Left lung (tissue), 10 donors: ENCODE data around the gene ZDHHC8. TPM values are rescaled to one million over a fixed set of nuclear protein-coding genes. Genes with fewer than 3 reads are reported as not detected.
"Not testable (repeated sequence)": the region's sequence is repeated elsewhere in the genome, so short reads cannot be mapped to it uniquely, and the experiment has no call there.

Experiments
- ATAC-seq: fragments of 200-7000 bp; cut with Tn5 transposase; one replicate; pipeline ENCODE4 v1.9.1; 2020; ENCODE audit warnings: moderate library complexity
- DNase-seq, 4 donors: peaks; one replicate each; pipeline ENCODE4 v3.0.0-alpha.2; 2013 to 2020
- H3K27ac ChIP-seq, 2 donors: fragments of 200-600 bp; sonication (generic) in 1 of 2; one replicate each; pipeline versions ENCODE4 v1.5.0 to v1.8.0; 2020 to 2021
- H3K27me3 ChIP-seq, 2 donors: fragments of 200-600 bp; sonication (generic) in 1 of 2; one replicate each; pipeline versions ENCODE4 v1.5.0 to v1.8.0; 2020 to 2021
- H3K36me3 ChIP-seq, 2 donors: fragments of 200-600 bp; sonication (generic) in 1 of 2; one replicate each; pipeline versions ENCODE4 v1.5.0 to v1.8.0; 2020 to 2021
- H3K4me1 ChIP-seq, 2 donors: fragments of 200-600 bp; one replicate each; pipeline ENCODE4 v1.8.0; 2021
- H3K4me3 ChIP-seq, 2 donors: fragments of 200-600 bp; sonication (generic) in 1 of 2; one replicate each; pipeline versions ENCODE4 v1.5.0 to v1.8.0; 2020 to 2021; ENCODE audit warnings: mild to moderate bottlenecking in 1 of 2
- H3K9me3 ChIP-seq, 2 donors: fragments of 200-600 bp; sonication (generic) in 1 of 2; one replicate each; pipeline versions ENCODE4 v1.5.0 to v1.8.0; 2020 to 2021
- CTCF ChIP-seq, 2 donors: fragments of 200-600 bp; sonication (generic) in 1 of 2; IDR thresholded peaks; one replicate each; pipeline versions ENCODE4 v1.5.0 to v1.8.0; 2021; ENCODE audit warnings: antibody characterized with exemption in 2 of 2
- intact Hi-C, 2 donors: fragments of 100-400 bp; cut with DNase I; formaldehyde crosslinking; loops; one replicate each; pipeline versions ENCODE4 v1.11.2 to v1.14.2; 2022
- polyA plus RNA-seq, 6 donors: library from polyadenylated mRNA; unstranded; fragments of 120-200 nt; gene quantifications; one replicate each; pipeline ENCODE4 v1.2.1, GENCODE V29; 2013; ENCODE audit not compliant: insufficient read length in 6 of 6
- total RNA-seq, 2 donors: library from RNA; stranded (reverse); fragmentation: NEBNext Ultra II Directional; extraction: Animal tissue kit (Norgen Biotek cat#: 25700); gene quantifications; one replicate each; pipeline ENCODE4 v1.2.1, GENCODE V29; 2021
- donor health status: DM: no; HTN: yes; CAD: no.
- donor health status: DM: no; HTN: no; CAD: no.

ZDHHC8 gene
- total and polyA plus RNA-seq, 8 donors: 34.4 to 81.8 (median 46.1) TPM

- H3K9me3 ChIP-seq: no peaks in the 10 kb centered on the region
- no peak overlapping the region for H3K27ac ChIP-seq
- TF ChIP-seq CTCF (IDR thresholded peaks at IDR 0.05): no peak
- intact Hi-C loops: loop anchor here (2.0 to 10.0 kb wide), 3 partner anchors 110 to 127 kb away; partner anchors contain the start of gene RTN4R (in 1 of the 2)
- no peak for DNase-seq
- ATAC-seq: no peak
- H3K36me3 ChIP-seq: no peaks in the 10 kb centered on the region
- peaks cover 0 to 7% of the 10 kb centered on the region in 2 donors for H3K4me1 ChIP-seq
- H3K4me3 ChIP-seq: no peak overlapping the region
- H3K27me3 ChIP-seq: peaks cover 0 to 31% of the 10 kb centered on the region in 2 donors
Observed at GRCh38 chr22:20157430-20158183, 26.0 kb downstream of the ZDHHC8 start.

GRCh38 chr22:20158391-20159036 is 26.9 kb downstream of the ZDHHC8 start:
- TF ChIP-seq CTCF (IDR thresholded peaks at IDR 0.05): no peak
- ATAC-seq: no peak

GRCh38 chr22:20159076-20159475 is 27.5 kb downstream of the ZDHHC8 start:
- intact Hi-C loops: loop anchor here (5.0 to 10.0 kb wide), 2 partner anchors 108 to 126 kb away; partner anchors contain the start of gene RTN4R (in 1 of the 2)
- Histone ChIP-seq H3K27me3 (peaks cover 0 to 26% of the 10 kb centered on the region in 2 donors), H3K27ac (no peak overlapping the region), H3K36me3 (no peaks in the 10 kb centered on the region), H3K4me3 (no peak overlapping the region), H3K9me3 (no peaks in the 10 kb centered on the region), H3K4me1 (peaks cover 0 to 7% of the 10 kb centered on the region in 2 donors)
- DNase-seq (no peak), ATAC-seq (no peak)
- no peak for TF ChIP-seq CTCF (IDR thresholded peaks at IDR 0.05)

More at GRCh38 chr22:20158391-20159036, 26.9 kb downstream of the ZDHHC8 start:
- H3K36me3 ChIP-seq: no peaks in the 10 kb centered on the region
- H3K27ac ChIP-seq: no peak overlapping the region
- H3K9me3 ChIP-seq: no peaks in the 10 kb centered on the region
- peaks cover 0 to 31% of the 10 kb centered on the region in 2 donors for H3K27me3 ChIP-seq
- DNase-seq: no peak
- no peak overlapping the region for H3K4me3 ChIP-seq
- H3K4me1 ChIP-seq: peaks cover 0 to 7% of the 10 kb centered on the region in 2 donors
- intact Hi-C loops: loop anchor here (5.0 to 10.0 kb wide), 2 partner anchors 109 to 126 kb away; partner anchors contain the start of gene RTN4R (in 1 of the 2)

GRCh38 chr22:20159531-20159930 is 27.9 kb downstream of the ZDHHC8 start:
- H3K27me3 ChIP-seq: peaks cover 0 to 21% of the 10 kb centered on the region in 2 donors
- not testable (repeated sequence) for H3K4me3 ChIP-seq, DNase-seq, H3K4me1 ChIP-seq, H3K27ac ChIP-seq, H3K36me3 ChIP-seq, ATAC-seq, H3K9me3 ChIP-seq
- intact Hi-C loops: loop anchor here (5.0 to 10.0 kb wide), 2 partner anchors 108 to 125 kb away; partner anchors contain the start of gene RTN4R (in 1 of the 2)

GRCh38 chr22:20160041-20160440 is 28.4 kb downstream of the ZDHHC8 start:
- intact Hi-C loops: no loop called here
- Histone ChIP-seq H3K27me3 (peaks cover 0 to 16% of the 10 kb centered on the region in 2 donors), H3K4me3 (no peak overlapping the region), H3K27ac (no peak overlapping the region), H3K36me3 (no peaks in the 10 kb centered on the region), H3K4me1 (peaks cover 0 to 7% of the 10 kb centered on the region in 2 donors), H3K9me3 (no peaks in the 10 kb centered on the region)
- DNase-seq (no peak), ATAC-seq (no peak)
- no peak for TF ChIP-seq CTCF (IDR thresholded peaks at IDR 0.05)
